HepG2 (cell line): ENCODE data around the gene AQP7. TPM values are rescaled to one million over a fixed set of nuclear protein-coding genes. Genes with fewer than 3 reads are reported as not detected.

ENCODE experiments used
- ATRX ChIP-seq: sonication (generic); formaldehyde crosslinking; IDR thresholded peaks from 2 replicates; pipeline ENCODE4 v1.4.0; 2020; ENCODE audit warnings: missing genetic modification reagents, borderline replicate concordance
- BHLHE40 ChIP-seq: IDR thresholded peaks from 2 replicates; pipeline ENCODE4 v1.6.1; 2011; ENCODE audit warnings: low read length, improper control_type of control experiment
- CHD4 ChIP-seq: fragments of 200-600 bp; sonication (generic); IDR thresholded peaks from 2 replicates; pipeline ENCODE4 v1.7.0; 2017; ENCODE audit warnings: mild to moderate bottlenecking, low read length, borderline replicate concordance
- DR1 ChIP-seq: sonication (generic); formaldehyde crosslinking; IDR thresholded peaks from 2 replicates; pipeline ENCODE4 v1.8.0; 2021; ENCODE audit warnings: mild to moderate bottlenecking, missing genetic modification reagents, inconsistent platforms
- EZH2 ChIP-seq: conservative IDR thresholded peaks from 2 replicates; pipeline ENCODE4 v1.6.1; 2012; ENCODE audit warnings: mild to moderate bottlenecking, low read depth, low read length, moderate library complexity
- FOXA3 ChIP-seq: IDR thresholded peaks from 2 replicates; pipeline ENCODE4 v1.6.1; 2016; ENCODE audit warnings: missing genetic modification reagents, missing compliant biosample characterization
- FOXP1 ChIP-seq, 2 experiments: fragments of 450-650 bp in 1 of 2; IDR thresholded peaks; 2 replicates each; pipeline ENCODE4 v1.6.1; 2017 to 2018; ENCODE audit warnings: antibody characterized with exemption in 1 of 2
- GZF1 ChIP-seq: sonication (generic); formaldehyde crosslinking; IDR thresholded peaks from 2 replicates; pipeline ENCODE4 v1.5.1; 2020; ENCODE audit warnings: mild to moderate bottlenecking, missing genetic modification reagents
- MLXIP ChIP-seq: sonication (generic); formaldehyde crosslinking; IDR thresholded peaks from 2 replicates; pipeline ENCODE4 v1.9.0; 2021; ENCODE audit warnings: missing genetic modification reagents, borderline replicate concordance
- NFAT5 ChIP-seq: sonication (generic); formaldehyde crosslinking; IDR thresholded peaks from 2 replicates; pipeline ENCODE4 v1.4.0; 2020; ENCODE audit warnings: missing genetic modification reagents
- NR2F1 ChIP-seq, 2 experiments: fragments of 450-650 bp in 1 of 2; formaldehyde crosslinking in 1 of 2; IDR thresholded peaks; 2 replicates each; pipeline versions ENCODE4 v1.5.0 to v1.6.1; 2016 to 2020; ENCODE audit warnings: mild to moderate bottlenecking in 1 of 2, missing compliant biosample characterization in 1 of 2, missing genetic modification reagents in 1 of 2, moderate library complexity in 1 of 2
- TEAD2 ChIP-seq: sonication (generic); formaldehyde crosslinking; IDR thresholded peaks from 2 replicates; pipeline ENCODE4 v1.9.0; 2021; ENCODE audit warnings: missing genetic modification reagents
- TOPORS ChIP-seq: sonication (generic); formaldehyde crosslinking; IDR thresholded peaks from 2 replicates; pipeline ENCODE4 v1.8.0; 2023; ENCODE audit warnings: mild to moderate bottlenecking, missing genetic modification reagents
- ZNF224 ChIP-seq: sonication (generic); formaldehyde crosslinking; IDR thresholded peaks from 2 replicates; pipeline ENCODE4 v1.5.0; 2020; ENCODE audit warnings: mild to moderate bottlenecking, missing genetic modification reagents
- ZNF430 ChIP-seq: sonication (generic); formaldehyde crosslinking; IDR thresholded peaks from 2 replicates; pipeline ENCODE4 v1.9.0; 2021; ENCODE audit warnings: mild to moderate bottlenecking, missing genetic modification reagents
- ZNF441 ChIP-seq: sonication (generic); formaldehyde crosslinking; IDR thresholded peaks from 2 replicates; pipeline ENCODE4 v1.7.0; 2021; ENCODE audit warnings: missing genetic modification reagents, borderline replicate concordance
- ZNF530 ChIP-seq: sonication (generic); formaldehyde crosslinking; IDR thresholded peaks from 2 replicates; pipeline ENCODE4 v1.5.0; 2020; ENCODE audit warnings: low read depth, mild to moderate bottlenecking, missing genetic modification reagents
- ZNF660 ChIP-seq: sonication (generic); formaldehyde crosslinking; IDR thresholded peaks from 2 replicates; pipeline ENCODE4 v1.5.1; 2020; ENCODE audit warnings: mild to moderate bottlenecking, low read depth, missing genetic modification reagents, borderline replicate concordance
- ZNF710 ChIP-seq: sonication (generic); formaldehyde crosslinking; IDR thresholded peaks from 2 replicates; pipeline ENCODE4 v1.5.0; 2020; ENCODE audit warnings: mild to moderate bottlenecking, missing genetic modification reagents, borderline replicate concordance
- polyA plus RNA-seq, 8 experiments: library from polyadenylated mRNA; depleted of rRNA in 3 of 8; stranded (reverse) in 7 of 8; unstranded in 1 of 8; fragments of >200 nt; fragmentation: Illumina TruSeq in 4 of 8; extraction: Trizol in 4 of 8; gene quantifications; 2 replicates each; pipeline versions ENCODE4 v1.2.1 to v1.2.3, GENCODE V29; 2011 to 2016; ENCODE audit warnings: low read depth in 4 of 8, missing spikeins in 1 of 8, mixed read lengths in 1 of 8; ENCODE audit not compliant: insufficient read depth in 1 of 8
- total RNA-seq, 5 experiments: library from RNA; depleted of rRNA; stranded (reverse); fragments of >200 nt; fragmentation: Illumina TruSeq; extraction: Trizol; gene quantifications; 2 replicates each; pipeline ENCODE4 v1.2.3, GENCODE V29; 2016; ENCODE audit warnings: low read depth in 1 of 5
- TF ChIP-seq, protein P1 (sequence below): sonication (generic); formaldehyde crosslinking; IDR thresholded peaks from 2 replicates; pipeline ENCODE4 v1.4.0; 2020; ENCODE audit warnings: missing genetic modification reagents

Gene AQP7
- total and polyA plus RNA-seq, 2 of the 13 experiments (the other 11 are each of a cell fraction or from before 2014, with no cell fraction given) = 1.9 to 2.1 TPM

- TF ChIP-seq ZNF224 (CRISPR knock-in tag) = no peak
- TF ChIP-seq BHLHE40 = peak; percentile 66
- TF ChIP-seq TEAD2 (CRISPR knock-in tag) = no peak
- no peak for TF ChIP-seq ZNF430
- TF ChIP-seq ZNF441 (CRISPR knock-in tag) = no peak
- no peak for TF ChIP-seq EZH2
- no peak for TF ChIP-seq GZF1 (CRISPR knock-in tag)
- no peak for TF ChIP-seq NR2F1 (CRISPR knock-in tag; IDR thresholded peaks at IDR 0.05)
- TF ChIP-seq ZNF710 (CRISPR knock-in tag) = no peak
- no peak for TF ChIP-seq ZNF530 (CRISPR knock-in tag)
- TF ChIP-seq ZNF660 = no peak
- TF ChIP-seq DR1 (CRISPR knock-in tag) = no peak
- TF ChIP-seq, protein P1, sequence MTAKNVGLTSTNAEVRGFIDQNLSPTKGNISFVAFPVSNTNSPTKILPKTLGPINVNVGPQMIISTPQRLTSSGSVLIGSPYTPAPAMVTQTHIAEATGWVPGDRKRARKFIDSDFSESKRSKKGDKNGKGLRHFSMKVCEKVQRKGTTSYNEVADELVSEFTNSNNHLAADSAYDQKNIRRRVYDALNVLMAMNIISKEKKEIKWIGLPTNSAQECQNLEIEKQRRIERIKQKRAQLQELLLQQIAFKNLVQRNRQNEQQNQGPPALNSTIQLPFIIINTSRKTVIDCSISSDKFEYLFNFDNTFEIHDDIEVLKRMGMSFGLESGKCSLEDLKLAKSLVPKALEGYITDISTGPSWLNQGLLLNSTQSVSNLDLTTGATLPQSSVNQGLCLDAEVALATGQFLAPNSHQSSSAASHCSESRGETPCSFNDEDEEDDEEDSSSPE (CRISPR knock-in tag) = no peak
- TF ChIP-seq ATRX = no peak
- no peak for TF ChIP-seq NFAT5
- no peak for TF ChIP-seq MLXIP (CRISPR knock-in tag)
- no peak for TF ChIP-seq FOXP1 (IDR thresholded peaks at IDR 0.05)
- TF ChIP-seq FOXP1 (CRISPR knock-in tag; IDR thresholded peaks at IDR 0.05) = peak; percentile 58; the same call in 1 of the 2 replicates
- no peak for TF ChIP-seq CHD4
- TF ChIP-seq TOPORS (CRISPR knock-in tag) = no peak
- no peak for TF ChIP-seq FOXA3 (CRISPR knock-in tag)
These were observed 22.8 kb upstream of the AQP7 start (continued) for GRCh38 chr9:33425128-33425533.
